HG03460 (cell line): ENCODE data around the gene FOXO1.

Experiments
- ATAC-seq: cut with Tn5 transposase; IDR thresholded peaks from one replicate; pipeline ENCODE4 v1.9.1; 2021; ENCODE audit not compliant: unreplicated experiment

FOXO1 gene

DNA sequence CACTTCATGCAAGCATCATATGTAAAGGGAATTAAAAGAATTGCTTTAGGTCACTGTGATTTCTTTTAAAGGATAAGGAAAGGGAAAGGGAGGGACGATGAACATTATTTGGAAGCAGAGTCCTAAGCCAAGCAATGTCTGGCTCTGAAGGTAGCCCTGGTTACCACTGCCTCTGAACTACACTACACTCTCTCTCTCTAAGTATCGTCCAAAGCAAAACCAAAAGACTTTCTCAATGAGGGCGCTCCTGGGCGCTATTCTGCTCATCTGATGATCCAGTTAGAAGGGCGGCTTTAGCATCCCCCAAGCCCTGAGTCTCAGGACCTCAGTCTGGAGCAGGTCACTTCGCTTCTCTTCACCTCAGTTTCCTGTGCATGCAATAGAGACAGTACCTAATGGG, 26.2 kb downstream of the FOXO1 start:
- ATAC-seq = no peak

DNA sequence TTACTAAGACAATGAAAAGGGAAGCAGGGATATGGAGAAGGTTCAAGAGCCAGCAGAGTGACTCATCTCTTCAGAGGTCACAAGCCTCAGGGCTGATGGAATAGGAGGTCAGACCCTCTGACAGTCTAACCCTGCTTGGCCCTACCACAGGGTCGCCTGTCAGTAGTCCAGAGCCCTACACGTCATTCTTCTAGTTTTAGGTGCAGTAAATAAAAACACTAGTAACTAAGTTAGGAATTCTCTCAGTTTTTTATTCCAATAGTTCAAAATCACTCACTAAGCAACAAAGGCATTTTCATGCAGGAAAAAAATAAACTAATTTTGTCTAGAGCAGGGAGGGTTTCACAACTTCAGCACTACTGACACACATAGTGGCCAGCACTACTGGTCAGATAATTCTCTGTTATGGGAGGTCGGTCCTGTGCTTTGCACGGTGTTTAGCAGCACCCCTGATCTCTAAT, 27.2 kb downstream of the FOXO1 start:
- no peak for ATAC-seq

DNA sequence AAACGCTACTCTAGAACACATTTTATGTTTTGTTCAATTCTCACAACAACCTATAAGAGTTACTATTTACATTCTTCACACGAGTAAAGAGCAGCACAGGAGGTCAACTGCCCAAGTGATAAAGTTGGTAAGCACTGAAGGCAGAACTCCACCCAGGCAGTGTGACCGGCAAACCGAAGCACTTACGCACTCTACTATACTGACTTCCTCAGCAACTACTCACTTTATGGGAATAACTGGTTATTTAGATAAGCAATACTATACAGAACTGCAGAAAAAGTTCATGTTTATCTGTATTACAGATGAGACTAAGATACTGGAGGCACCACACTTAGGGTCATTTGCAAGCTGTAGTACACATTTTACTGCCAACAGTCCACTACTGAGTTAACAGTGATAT, 28.8 kb downstream of the FOXO1 start:
- ATAC-seq = no peak

DNA sequence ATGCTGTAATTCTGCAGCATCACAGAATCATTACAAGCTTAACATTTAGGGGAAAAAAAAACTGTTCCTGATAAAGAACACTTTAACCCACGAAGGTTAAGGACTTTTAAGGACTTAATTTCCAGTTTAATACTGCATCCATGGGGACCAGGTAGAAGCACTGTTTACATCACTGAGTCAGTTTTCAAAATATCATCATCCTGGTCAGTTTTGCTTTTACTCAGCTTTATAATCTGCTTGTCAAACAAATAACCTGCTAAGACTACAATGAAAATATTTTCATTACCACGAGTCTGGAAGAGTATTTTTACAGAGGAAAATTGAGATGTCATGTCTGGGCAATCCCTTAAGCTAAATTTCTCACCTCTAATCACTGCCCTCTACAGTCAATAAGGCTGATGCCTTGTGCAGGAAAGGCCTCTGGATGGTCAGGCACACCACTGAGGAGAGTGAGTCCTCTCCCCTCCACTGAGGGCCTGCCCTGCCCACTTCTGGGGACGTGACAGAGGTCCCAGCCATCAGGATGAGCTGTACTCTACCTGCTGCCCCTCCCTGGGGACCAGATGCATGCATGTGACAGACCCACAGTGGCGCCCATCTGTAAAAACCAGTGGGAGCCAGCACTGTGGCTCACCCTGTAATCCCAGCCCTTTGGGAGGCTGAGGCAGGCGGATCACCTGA, 31.0 kb downstream of the FOXO1 start:
- ATAC-seq = no peak

DNA sequence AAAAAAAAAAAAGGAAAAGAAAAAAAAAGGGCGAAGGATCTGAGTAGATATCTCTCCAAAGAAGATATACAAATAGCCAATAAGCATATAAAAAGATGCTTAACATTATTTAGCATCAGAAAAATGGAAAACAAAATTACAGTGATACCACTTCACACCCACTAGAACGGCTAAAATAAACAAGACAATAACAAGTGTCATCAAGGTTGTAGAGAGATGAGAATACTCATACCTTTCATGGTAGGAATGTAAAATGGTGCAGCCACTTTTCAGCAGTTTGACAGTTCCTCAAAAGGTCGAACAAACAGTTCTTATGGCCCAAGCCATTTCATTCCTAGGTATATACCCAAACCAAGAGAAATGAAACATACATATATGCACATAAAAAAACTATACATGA, 33.5 kb downstream of the FOXO1 start:
- ATAC-seq = no peak

DNA sequence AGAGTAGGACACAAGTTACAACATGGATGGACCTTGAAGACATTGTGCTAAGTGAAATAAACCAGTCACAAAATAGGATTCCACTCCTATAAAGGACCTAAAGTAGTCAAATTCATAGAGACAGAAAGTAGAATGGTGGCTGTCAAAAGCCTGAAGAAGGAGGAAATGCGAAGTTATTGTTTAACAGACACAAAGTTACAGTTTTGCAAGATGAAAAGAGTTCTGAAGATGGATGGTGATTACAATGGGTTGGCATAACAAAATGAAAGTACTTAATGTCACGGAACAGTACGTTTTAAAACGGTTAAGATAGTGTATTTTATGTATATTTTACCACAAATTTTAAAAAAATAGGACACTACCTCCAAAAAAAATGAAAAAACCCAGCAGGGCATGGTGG, 34.8 kb downstream of the FOXO1 start:
- ATAC-seq = peak; percentile 51

DNA sequence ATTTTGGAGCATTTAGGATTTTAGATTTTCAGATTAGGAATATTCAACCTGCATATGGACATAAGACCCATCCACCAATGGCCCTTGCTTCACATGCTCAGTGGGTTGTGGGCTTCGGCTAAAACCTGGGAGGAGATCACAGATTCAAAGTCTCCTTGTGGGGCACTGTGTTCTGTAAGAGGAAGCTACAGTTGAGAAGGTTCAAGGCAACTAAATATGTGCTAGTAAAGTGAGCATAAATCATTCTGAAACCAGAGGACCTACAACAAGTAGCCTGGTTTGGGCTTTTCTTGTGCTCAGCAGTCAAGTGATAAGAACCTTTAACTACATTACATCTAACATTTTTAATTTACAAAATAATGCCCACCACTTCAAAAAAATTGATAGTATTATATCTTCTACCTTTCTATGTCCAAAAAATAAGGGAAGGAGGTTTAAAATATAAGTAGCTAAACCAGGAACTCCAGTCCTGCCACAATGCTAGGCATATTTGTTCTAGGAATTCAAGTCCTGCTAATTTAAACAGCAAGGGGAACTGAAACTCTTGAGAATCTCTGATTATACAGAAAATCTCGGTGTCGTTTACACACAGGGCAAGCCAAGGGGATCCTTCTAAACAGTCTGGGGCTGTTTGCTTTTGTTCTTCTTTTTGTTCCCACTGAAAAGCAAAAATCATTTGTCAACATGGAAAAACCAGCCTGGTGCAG, 36.6 kb downstream of the FOXO1 start:
- ATAC-seq = peak; percentile 67

DNA sequence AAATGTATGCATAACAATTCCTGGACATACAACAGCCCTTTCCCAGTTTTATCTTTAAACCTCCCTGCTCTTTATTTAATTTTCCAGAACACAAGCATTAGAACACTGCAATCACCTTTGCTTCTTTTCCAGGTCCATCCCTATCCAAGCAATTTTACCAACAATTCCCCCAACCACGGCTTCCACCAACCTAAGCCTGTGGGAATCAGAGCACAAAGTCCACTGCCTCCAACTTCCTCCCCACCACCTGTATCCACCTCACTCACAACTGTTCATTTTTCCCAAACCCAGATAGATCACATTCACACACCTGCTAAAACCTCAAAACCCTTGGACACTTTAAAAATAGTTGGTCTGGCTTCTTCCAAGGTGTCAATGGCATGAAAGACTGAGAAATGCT, 39.5 kb downstream of the FOXO1 start:
- no peak for ATAC-seq

DNA sequence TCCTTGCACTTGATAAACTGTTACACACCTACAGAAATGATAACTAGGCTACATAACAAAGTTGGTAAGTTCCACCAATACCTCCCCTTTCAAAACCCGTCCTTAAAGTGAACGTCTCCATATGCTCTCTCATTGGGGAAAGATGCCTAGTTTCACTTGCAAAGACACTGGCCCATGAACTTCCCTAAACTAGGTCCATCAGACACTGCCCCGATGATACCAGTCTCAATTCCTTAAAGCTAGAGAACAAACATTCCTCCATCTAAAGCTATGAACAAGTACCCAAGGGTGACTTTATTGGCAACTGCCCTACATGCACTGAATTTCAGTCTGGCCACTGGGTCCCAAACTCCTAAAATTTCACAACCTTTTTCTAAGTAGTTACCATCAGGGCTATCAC, 39.9 kb downstream of the FOXO1 start:
- no peak for ATAC-seq

DNA sequence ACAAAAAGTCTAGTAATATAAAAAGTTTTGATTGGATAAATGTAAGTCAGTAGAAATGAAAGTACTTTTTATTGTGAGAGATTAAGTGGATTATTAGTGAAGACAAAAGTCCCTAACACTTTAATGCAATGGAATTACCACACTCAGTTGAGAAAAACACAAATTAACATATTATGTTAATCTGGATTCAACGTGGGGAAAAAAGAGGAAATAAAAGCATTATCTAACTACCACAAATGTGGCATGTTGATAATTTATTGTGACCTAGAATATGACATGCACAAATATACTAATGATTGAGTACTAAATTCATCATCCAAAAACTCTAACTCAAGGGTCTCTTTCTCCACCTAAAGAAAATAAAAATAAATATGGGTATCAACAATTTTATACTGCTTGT, 41.5 kb downstream of the FOXO1 start:
- ATAC-seq = no peak

DNA sequence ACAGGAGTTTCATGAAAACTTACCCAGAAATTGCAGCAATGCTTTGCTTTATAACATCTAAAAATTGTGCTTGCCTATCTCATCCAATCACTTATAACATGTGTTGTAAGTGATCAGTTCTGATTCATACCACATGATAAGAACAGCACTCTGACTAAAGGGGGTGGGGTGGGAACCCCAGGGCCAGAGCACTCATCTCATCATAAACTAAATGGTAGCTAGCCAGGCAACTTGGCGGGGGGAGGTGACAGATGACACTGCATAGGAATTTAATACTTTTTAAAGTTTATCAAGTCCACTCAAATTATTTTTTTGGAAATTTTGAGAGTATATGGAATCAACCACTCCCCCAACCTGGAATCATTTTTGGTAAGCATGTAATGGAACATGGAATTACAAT, 42.1 kb downstream of the FOXO1 start:
- ATAC-seq = no peak

DNA sequence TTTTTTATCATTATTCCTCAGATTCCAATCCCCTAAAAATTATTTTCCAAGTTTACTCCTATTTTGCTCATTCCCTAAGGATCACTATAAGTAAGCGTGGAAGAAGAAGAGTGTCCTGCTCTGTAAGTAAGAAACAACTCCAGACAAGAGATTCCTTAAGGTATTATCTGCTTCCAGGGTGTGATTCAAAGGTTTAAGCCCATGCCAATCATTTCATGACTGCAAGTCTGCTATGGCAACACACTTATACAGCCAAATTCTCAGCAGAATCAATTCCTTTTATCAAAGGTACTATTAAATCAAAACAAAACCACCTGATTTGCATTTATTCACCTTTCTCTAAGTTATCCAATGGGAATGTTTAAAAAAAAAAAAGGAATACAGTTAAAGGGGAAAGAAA, 43.7 kb downstream of the FOXO1 start:
- no peak for ATAC-seq

DNA sequence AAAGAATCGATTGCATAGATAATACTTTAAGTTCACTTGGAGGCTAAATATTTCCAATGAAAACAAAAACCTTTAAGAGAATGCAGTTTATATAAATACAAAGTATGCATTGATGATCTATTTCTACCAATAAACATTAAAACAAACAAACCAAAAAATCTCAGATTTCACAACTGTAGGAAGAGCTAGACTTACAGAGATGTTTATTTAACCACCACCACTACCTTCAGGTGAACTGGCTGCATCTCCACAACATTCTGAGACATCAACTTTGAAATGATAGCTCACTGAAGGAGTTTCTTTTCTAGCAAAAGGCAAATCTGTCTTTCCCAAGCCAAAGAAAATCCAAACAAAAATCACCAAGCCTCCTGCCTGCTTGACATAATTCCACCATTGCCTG, 44.2 kb downstream of the FOXO1 start:
- ATAC-seq = no peak

DNA sequence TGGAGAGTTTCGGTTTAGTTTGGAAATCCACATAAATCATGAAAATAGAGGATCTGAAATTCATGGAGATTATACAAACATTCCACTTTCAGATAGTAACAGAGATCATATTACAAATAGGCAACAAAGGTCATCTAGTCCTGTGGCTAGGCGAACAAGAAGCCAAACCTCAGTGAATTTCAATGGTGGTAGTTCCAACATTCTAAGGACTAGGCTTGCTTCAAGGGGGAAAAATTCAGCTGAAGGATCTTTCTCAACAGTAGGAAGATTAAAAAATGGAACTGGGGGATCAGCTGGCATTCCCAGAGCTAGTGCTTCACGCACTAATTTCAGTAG, 47.0 kb downstream of the FOXO1 start:
- no peak for ATAC-seq

DNA sequence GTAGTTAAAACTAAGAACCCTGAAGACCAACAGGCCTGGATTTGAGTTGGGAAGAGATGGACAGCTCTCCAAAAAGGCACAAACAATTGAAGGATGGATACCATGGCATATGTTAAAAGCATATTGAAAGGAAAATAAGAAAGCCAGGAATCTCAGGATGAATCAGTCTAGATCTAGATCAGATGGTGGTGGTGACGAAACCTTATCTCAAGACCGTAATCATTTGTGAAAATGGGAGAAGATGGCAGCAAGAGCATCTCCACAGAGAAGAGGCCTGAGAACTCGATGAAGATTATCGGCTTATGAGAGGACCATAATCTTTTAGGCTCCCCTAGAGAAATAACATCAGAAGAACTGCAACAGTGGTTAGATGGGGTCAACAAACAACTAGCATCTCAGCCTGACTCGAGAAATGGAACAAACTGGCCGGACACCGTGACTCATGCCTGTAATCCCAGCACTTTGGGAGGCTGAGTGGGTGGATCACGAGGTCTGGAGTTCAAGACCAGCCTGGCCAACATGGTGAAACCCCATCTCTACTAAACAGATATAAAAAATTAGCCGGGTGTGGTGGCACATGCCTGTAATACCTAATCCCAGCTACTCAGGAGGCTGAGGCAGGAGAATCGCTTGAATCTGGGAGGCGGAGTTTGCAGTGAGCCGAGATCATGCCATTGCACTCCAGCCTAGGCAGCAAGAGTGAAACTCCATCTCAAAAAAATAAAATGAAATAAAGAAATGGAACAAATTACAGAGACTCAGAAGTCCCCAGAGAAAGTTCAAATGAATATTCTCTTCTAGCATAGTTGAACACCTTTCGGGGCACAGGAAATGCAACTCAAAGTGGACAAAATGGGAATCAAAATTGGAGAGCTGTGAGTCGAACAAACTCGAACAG, 47.6 kb downstream of the FOXO1 start:
- ATAC-seq = no peak

DNA sequence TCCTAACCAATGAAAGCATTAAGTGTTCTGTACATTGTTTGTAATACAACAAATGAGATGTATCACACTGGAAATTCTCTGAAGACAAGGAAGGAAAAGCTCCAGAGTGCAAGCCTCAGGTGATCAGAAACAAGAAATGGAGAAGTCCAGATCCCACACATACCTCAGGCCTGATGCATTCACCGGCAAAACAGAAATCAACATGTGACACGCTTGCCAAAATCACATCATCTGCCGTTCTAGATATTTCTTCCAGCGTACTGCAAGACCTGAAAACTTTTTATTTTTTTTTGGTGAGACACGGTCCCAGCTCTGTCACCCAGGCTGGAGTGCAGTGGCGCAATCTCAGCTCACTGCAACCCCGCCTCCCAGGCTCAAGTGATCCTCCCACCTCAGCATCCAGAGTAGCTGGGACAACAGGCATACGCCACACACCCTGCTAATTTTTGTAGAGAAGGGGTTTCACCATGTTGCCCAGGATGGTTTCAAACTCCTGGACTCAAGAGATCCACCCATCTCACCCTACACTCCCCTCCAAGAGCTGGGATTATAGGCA, 48.6 kb downstream of the FOXO1 start:
- no peak for ATAC-seq

DNA sequence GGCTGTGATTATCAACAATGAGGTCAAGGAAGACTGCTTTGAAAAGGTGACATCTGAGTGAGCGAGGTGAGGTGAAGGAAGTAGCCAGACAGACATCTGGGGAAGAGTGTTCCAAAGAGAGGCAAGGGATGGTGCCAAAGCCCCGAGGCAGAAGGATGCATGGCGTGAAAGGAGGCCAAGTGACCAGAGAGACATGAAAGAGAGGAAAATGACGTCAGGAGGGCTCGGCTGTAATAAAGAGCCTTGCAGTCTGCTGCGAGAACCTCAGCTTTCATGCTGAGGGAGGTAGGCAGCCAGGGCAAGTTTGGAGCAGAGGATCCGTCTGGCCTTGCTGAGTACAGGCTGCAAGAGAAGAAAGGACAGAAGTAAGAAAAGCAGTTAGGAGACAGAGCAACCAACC, 50.8 kb downstream of the FOXO1 start:
- no peak for ATAC-seq

DNA sequence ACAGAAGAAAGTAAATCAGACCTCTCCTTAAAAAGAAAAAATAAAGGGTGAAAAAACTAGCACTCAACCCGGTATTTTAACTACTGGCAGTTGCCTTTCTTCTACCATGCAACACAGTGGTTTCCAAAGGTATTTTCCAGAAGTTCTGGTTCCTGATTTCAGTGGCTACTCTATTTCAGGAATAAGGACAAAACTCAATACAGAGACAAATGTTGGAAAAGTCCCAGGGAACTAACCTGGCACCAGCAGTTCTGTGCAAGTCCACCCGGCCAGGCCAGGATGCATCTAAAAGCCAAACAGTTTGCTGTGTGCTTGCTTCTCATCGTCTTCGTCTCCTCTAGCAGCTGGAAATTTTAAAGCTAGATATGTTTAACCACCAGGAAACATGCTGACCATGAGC, 52.5 kb downstream of the FOXO1 start:
- ATAC-seq = no peak

DNA sequence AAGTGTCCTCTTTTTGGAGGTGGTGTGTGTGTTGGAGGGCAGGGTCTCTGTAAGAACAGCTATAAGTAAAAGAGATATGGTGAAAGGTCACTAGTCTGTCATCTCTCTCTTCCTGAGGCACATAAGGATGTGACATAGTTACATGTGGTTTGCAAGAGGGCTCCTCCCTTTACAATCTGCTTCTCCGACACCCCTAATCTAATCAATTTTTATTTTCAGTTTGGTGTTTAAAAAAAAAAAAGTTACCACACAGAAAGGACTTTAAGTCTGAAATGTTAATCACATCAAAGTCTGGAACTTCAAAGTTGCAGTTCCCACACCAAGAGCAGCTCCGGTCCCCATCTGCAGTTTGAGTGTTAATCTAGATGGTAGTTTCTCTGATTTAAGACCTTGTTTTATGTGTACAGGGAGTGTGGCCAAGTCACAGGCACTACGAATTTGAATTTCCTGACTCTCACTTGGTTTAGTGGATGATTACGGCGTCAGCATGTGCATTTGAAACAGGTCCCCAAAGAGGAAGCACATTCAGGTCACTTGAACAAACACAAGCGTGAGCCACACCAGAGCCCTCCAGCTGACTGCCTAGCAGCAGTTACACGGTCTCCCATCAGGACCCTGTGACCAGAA, 53.1 kb downstream of the FOXO1 start:
- peak; percentile 93 for ATAC-seq

DNA sequence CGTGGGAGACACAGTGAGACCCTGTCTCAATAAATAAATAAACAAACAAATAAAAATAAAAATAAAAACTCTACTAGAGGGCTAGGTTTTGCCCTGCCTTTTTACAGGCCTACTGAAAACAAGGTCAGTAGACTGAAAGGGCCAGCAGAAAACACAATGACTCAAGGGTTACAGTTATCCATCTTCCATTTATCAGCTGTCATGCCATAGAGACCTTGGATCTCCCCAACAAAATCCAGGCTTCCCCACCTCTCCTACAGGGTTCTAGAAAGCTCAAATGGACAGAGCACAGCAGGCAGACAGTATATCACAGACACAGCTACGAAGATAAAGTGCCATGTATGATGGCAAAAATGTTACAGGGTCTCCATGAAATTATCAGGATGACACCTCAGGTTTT, 54.4 kb downstream of the FOXO1 start:
- ATAC-seq = no peak

DNA sequence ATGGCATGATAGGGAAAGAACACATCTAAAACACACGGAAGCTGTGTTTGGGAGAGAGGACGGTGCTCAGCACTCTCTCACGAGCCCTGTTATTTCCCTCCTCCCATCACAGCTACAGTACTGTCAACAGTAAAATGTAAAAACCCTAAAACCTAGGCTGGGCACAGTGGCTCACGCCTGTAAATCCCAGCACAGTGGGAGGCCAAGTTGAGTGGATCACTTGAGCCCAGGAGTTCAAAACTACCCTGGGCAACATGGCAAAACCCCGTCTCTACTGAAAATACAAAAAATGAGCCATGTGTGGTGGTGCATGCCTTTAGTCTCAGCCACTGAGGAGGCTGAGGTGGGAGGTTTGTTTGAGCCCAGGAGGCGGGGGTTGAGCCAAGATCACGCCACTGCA, 54.8 kb downstream of the FOXO1 start:
- ATAC-seq = no peak
